Activated gamma-delta T cell (primary cell): Measurements from ENCODE around the gene NAT9.

Experiments used
- DNase-seq: peaks from one replicate; lab custom pipeline; 2025; lab: John Stamatoyannopoulos, UW

The NAT9 gene

GRCh38 chr17:74779948-74780400 lies 3.8 kb upstream of the NAT9 start:
- DNase-seq: peak; percentile 46

DNA sequence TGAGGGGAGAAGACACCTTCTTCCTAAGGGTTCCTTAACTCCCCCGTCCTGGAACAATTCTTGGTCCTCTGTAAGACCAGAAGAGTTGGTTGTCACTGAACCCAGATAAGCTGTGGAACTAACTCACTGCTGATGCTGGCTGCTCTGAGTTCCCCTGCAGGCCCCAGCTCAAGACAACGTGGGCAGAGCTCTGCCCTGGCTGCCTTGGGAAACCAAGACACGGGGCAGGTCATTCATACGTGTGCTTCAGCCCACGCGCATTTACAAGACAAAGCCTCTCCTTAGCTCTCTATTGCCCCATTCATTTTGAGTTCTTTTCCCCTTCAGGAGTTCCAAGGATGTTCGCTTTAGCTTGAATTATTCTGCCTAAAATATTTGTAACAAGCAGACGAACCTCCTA lies 3.4 kb upstream of the NAT9 start:
- no peak for DNase-seq

GRCh38 chr17:74778960-74779359 lies 2.8 kb upstream of the NAT9 start:
- DNase-seq: no peak

GRCh38 chr17:74777901-74778515 lies 1.9 kb upstream of the NAT9 start:
- DNase-seq: no peak

DNA sequence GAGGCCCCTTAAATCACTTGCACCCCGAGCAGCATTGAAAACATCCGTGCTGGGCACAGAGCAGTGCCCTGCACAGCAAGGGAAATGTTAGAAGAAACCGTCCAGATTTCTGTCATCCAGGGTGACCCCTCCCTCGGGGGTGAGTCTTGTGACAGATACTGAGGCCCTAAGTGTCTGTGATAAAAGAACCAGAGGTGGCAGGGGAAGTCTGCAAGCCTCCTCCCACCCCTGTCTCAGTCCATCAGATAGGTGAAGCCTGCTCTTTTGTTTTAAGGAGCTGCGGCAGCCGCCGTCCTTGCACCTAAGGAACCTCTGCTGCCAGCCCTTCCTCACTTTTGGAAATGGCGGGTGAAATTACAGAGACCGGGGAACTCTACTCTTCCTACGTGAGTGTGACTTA lies 845 bp upstream of the NAT9 start:
- no peak for DNase-seq

DNA sequence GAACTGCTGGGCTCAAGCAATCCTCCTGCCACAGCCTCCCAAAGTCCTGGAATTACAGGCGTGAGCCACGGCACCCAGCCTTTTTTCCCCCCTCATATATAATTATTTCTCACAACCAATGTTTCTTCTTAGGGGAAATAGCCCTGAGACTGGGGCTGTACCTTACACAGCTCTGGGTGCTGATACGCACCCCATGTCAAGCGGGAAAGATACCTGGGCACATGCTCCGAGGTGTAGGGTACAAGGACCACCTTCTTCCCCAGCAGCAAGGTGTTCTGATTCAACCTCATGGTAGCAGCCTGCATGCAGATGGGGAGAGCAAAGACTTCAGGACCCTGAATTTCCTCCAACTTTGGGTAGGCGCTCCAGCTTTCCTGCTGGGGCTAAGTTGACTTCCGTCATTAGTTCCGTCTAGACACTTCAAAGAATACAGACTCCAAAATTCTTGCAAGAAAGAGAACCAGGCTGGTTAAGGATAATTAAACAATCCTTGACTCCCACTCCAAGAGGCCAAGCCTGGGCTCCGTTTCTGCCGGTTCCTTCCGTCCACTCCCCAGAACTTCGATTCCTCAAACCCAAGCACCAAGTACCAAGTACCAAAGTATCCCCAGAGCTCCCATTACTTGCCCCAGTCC lies 619 bp downstream of the NAT9 start:
- DNase-seq: no peak

- DNase-seq: no peak
Observed at GRCh38 chr17:74773871-74774286, 2.3 kb downstream of the NAT9 start.

DNA sequence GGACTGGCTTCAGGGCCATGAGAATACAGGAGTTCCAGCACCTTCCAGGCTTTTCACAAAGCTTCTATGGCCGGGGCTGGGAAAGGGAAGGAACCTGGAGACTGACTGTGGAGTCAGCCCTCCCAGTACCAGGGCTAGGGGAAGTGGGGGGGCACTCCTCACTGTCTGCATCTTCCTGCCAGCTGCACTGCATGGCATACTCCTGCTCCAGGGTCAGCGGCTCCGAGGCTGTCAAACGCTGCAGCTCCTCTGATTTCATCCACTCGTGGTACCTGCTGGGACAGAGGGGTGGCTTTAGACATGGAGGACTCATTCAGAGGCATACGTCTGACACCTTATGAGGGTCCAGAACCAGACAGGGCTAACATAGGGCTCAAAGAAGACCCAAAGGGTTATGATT lies 2.7 kb downstream of the NAT9 start:
- DNase-seq: no peak

- no peak for DNase-seq
Observed at GRCh38 chr17:74772053-74772452, 4.1 kb downstream of the NAT9 start.

GRCh38 chr17:74771319-74771914 lies 4.7 kb downstream of the NAT9 start:
- DNase-seq: no peak

GRCh38 chr17:74770498-74771318 lies 5.4 kb downstream of the NAT9 start:
- DNase-seq: peak; percentile 50

DNA sequence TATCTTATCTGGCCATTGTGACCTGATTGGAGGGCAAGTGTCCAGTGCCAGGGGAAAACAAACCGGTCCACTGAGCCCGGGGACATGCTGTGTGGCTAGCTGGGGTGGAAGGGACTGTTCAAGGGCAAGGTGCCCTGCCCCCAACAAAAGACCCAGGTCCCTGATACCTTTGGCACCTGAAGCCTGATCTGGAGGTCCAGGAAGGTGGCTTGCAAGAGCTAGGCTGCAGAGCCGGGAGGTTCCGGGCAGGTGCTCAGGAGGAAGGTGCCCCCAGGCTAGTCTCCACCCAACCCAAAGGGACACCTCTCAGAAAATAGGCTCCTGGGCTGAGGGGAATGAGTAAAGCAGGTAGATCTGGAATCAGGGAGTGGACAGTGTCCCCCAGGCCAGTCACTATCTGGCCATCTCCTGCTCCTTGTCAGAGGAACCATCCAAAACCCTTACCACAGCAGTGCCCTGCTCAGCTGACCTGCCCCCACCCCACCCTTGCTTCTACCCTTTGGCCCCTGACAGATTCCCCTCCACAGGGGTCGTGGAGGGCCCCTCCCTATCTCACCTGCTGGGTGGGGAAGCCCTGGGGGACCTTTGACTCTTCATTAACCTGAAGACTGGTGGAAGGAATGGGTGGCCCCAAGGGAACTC lies 6.2 kb downstream of the NAT9 start:
- DNase-seq: no peak

DNA sequence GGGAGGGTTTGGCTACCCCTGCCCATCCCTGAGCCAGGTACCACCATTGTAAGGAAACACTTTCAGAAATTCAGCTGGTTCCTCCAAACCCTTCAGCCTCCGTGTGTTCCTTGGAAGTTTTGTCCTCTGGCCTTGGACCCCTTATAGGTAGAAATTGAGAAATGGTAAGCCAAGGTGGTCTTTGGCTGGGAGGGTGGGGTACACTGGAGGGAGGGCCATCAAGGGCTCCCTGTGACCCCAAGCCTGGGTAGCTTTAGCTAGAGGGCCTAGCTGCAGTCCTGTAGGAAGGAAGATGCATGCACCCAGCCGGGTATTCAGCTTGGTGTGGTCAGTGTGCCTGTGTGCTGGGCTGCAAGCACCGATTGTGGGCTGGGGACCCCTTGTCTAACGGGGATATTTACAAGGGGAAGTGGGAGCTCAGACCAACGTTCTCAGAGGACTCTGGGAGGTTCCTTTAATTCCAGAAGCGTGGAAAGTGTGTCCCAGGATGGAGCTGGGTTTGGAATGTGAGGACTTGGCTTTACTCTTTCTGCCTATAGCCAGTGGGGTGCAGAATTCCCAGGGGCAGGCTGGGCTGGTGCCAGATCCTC lies 6.8 kb downstream of the NAT9 start:
- no peak for DNase-seq

- DNase-seq: no peak
Observed at GRCh38 chr17:74768763-74769114, 7.4 kb downstream of the NAT9 start.

GRCh38 chr17:74768069-74768762 lies 7.9 kb downstream of the NAT9 start:
- no peak for DNase-seq

GRCh38 chr17:74767111-74767516 lies 9.0 kb downstream of the NAT9 start:
- no peak for DNase-seq

GRCh38 chr17:74766413-74766812 lies 9.7 kb downstream of the NAT9 start:
- DNase-seq: no peak

GRCh38 chr17:74764751-74765286 lies 11.3 kb downstream of the NAT9 start:
- no peak for DNase-seq

DNA sequence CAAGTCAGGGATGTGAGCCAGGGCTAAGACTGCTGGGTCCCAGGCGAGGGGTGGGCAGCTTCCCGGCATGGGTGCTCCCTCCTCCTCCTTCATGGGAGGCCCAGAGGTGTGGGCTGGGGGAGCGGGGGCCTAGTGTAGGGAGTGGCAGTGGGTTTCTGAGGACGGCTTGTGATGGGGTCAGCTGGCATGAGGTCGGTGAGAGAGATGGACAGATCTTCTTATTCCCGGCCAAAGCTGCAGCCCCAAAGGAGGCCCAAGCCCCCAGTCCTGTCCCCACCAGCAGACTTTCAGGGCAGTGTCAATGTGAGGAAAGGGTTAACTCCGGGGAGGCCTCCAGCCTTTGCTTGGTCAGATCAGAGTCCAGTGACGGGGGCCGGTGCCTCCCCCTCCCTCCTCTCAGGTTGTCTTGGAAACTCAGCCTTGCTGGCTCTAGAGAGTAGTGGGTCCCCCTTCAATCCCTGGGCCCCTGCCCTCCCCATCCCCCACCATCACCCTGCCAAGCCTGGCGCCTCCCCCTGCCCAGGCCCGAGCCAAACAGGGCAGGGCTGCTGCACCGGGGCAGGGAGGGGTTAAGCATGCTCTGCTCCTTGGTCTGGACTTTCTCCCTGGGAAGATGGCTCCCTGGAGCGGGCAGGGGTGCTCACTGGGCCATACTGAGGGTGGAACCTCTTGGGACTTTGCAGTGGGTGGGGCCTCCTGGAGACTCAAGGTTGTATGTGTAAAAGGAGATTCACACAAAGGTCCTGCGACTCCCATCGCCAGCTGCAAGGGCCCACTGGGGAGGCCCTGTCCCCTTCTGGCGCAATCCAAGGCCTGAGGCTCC lies 12.4 kb downstream of the NAT9 start:
- DNase-seq: no peak

DNA sequence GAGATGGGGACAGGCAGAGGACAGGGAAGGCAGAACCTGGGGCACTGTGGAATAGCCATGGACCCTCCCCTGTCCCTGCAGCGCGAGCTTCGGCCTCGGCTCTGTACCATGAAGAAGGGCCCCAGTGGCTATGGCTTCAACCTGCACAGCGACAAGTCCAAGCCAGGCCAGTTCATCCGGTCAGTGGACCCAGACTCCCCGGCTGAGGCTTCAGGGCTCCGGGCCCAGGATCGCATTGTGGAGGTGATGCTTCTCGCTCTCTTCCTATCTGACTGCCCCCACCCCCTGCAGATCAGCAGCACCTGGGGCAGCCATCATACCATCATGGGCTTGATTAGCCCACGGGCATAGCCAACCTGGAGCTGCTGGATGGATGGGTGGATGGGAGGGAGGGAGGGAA lies 14.2 kb downstream of the NAT9 start:
- DNase-seq: no peak
